ENCODE results near the gene C3orf22. TPM values are rescaled to one million over a fixed set of nuclear protein-coding genes. Genes with fewer than 3 reads are reported as not detected.

The C3orf22 gene
- polyA plus RNA-seq, 1 donor from 2014 or later: not detected

GRCh38 chr3:126501736-126502135 lies 57.0 kb downstream of the C3orf22 start:
- H4K20me1 ChIP-seq (ENCODE audit: insufficient read depth): no peaks in the 10 kb centered on the region
- no peak overlapping the region for H3K9ac ChIP-seq (ENCODE audit: low read length)
- H3K27ac ChIP-seq (ENCODE audit: low read length): no peak overlapping the region
- no peaks in the 10 kb centered on the region for H3K27me3 ChIP-seq (ENCODE audit: insufficient read depth, low read depth, low read length)
- H3K9me2 ChIP-seq (ENCODE audit: insufficient read depth, low read length): no peaks in the 10 kb centered on the region
- H3K79me2 ChIP-seq (replicated peaks; ENCODE audit: insufficient read depth, low read length): no peaks in the 10 kb centered on the region
- no peak overlapping the region for H3K4me2 ChIP-seq (ENCODE audit: low read length)
- no peak for TF ChIP-seq CTCF (IDR thresholded peaks at IDR 0.05; ENCODE audit: poor library complexity, severe bottlenecking)
- TF ChIP-seq EZH2 (IDR thresholded peaks at IDR 0.05; ENCODE audit: borderline replicate concordance, insufficient read depth, low read length, poor library complexity, severe bottlenecking): no peak
- no peak for TF ChIP-seq TAF1 (IDR thresholded peaks at IDR 0.05; ENCODE audit: low read depth)
- TF ChIP-seq POLR2AphosphoS5 (IDR thresholded peaks at IDR 0.05): no peak
- TF ChIP-seq EP300 (conservative IDR thresholded peaks at IDR 0.05; ENCODE audit: poor library complexity, severe bottlenecking): no peak
- no peak for TF ChIP-seq RAD21 (conservative IDR thresholded peaks at IDR 0.05)
- TF ChIP-seq REST (IDR thresholded peaks at IDR 0.05; ENCODE audit: borderline replicate concordance): no peak
- no peaks in the 10 kb centered on the region for H3K9me3 ChIP-seq (ENCODE audit: low read length)
- no peak overlapping the region for H3K4me3 ChIP-seq (ENCODE audit: low read length)
- H3F3A ChIP-seq (ENCODE audit: insufficient read depth, low read length, poor library complexity, severe bottlenecking): no peaks in the 10 kb centered on the region
- H3K36me3 ChIP-seq (ENCODE audit: insufficient read depth, low read length): no peaks in the 10 kb centered on the region
- no peak overlapping the region for H2AFZ ChIP-seq (ENCODE audit: low read depth, low read length)

GRCh38 chr3:126501054-126501453 lies 57.7 kb downstream of the C3orf22 start:
- Histone ChIP-seq H2AFZ (ENCODE audit: low read depth, low read length) (no peak overlapping the region), H3F3A (ENCODE audit: insufficient read depth, low read length, poor library complexity, severe bottlenecking) (no peaks in the 10 kb centered on the region), H3K9ac (ENCODE audit: low read length) (no peak overlapping the region), H3K4me3 (ENCODE audit: low read length) (no peak overlapping the region), H3K36me3 (ENCODE audit: insufficient read depth, low read length) (no peaks in the 10 kb centered on the region), H3K9me3 (ENCODE audit: low read length) (no peaks in the 10 kb centered on the region), H3K9me2 (ENCODE audit: insufficient read depth, low read length) (no peaks in the 10 kb centered on the region), H3K27ac (ENCODE audit: low read length) (no peak overlapping the region), H3K4me2 (ENCODE audit: low read length) (no peak overlapping the region), H4K20me1 (ENCODE audit: insufficient read depth) (no peaks in the 10 kb centered on the region), H3K27me3 (ENCODE audit: insufficient read depth, low read depth, low read length) (no peaks in the 10 kb centered on the region), H3K79me2 (replicated peaks; ENCODE audit: insufficient read depth, low read length) (no peaks in the 10 kb centered on the region)
- TF ChIP-seq MXI1 (conservative IDR thresholded peaks at IDR 0.05; ENCODE audit: poor library complexity, severe bottlenecking) (no peak), POLR2AphosphoS5 (IDR thresholded peaks at IDR 0.05) (no peak), RAD21 (conservative IDR thresholded peaks at IDR 0.05) (no peak), EZH2 (IDR thresholded peaks at IDR 0.05; ENCODE audit: borderline replicate concordance, insufficient read depth, low read length, poor library complexity, severe bottlenecking) (no peak), CTCF (IDR thresholded peaks at IDR 0.05; ENCODE audit: poor library complexity, severe bottlenecking) (no peak), EP300 (conservative IDR thresholded peaks at IDR 0.05; ENCODE audit: poor library complexity, severe bottlenecking) (no peak), TAF1 (IDR thresholded peaks at IDR 0.05; ENCODE audit: low read depth) (no peak), SMC3 (conservative IDR thresholded peaks at IDR 0.05; ENCODE audit: poor library complexity) (no peak), REST (IDR thresholded peaks at IDR 0.05; ENCODE audit: borderline replicate concordance) (no peak)

All from neural cell (in vitro differentiated cells).